Left cardiac atrium (tissue), 2 donors: ENCODE measurements around the gene APOA5. TPM values are rescaled to one million over a fixed set of nuclear protein-coding genes. Genes with fewer than 3 reads are reported as not detected.

Source experiments
- total RNA-seq, 2 donors: library from RNA; stranded (reverse); fragmentation: NEBNext Ultra II Directional; extraction: Animal tissue kit (Norgen Biotek cat#: 25700); gene quantifications; one replicate each; pipeline ENCODE4 v1.2.1, GENCODE V29; 2021
- donor health status: DM: no; HTN: yes; CAD: no; lungs with severe emphysema.
- donor health status: DM: yes; HTN: yes; CAD: no.

The APOA5 gene
- total RNA-seq, 2 donors from 2014 or later, result not detected

Other genes with a start within 250 kb of the APOA5 start
- 1 to 10 TPM; 8.1 to 8.2 TPM for gene BUD13, start 18.9 kb downstream of the APOA5 start, total RNA-seq
- 10 to 100 TPM; 23.0 to 33.9 TPM for gene ZPR1, start 3.9 kb downstream of the APOA5 start, total RNA-seq
- gene APOA4, start 31.4 kb upstream of the APOA5 start, total RNA-seq, result not detected
- not detected for gene APOC3, start 38.0 kb upstream of the APOA5 start, total RNA-seq
- gene APOA1, start 45.7 kb upstream of the APOA5 start, total RNA-seq, result 1 to 10 TPM in 1 of 2 donors, under 1 TPM in 1; 0.99 to 1.2 TPM